ENCODE data around the gene CABP2.

The CABP2 gene

GRCh38 chr11:67493548-67494370, 29.5 kb downstream of the CABP2 start:
- Histone ChIP-seq H3K4me1 (ENCODE audit: control insufficient read depth, insufficient read depth, low read length) (no peaks in the 10 kb centered on the region), H3K27me3 (ENCODE audit: control insufficient read depth, insufficient read depth, low read length) (no peaks in the 10 kb centered on the region), H3K9me3 (ENCODE audit: control insufficient read depth, insufficient read depth, low read length) (no peaks in the 10 kb centered on the region), H3K36me3 (ENCODE audit: control insufficient read depth, insufficient read depth, low read length) (peaks cover 34% of the 10 kb centered on the region), H3K4me3 (ENCODE audit: low read length) (no peak overlapping the region), H3K27ac (ENCODE audit: low read length) (no peak overlapping the region)
- no CpG with 5 or more reads among the region's 65 CpGs for WGBS (ENCODE audit: insufficient coverage, insufficient read length)
- no peak for DNase-seq (ENCODE audit: low read depth, low spot score)

- no peaks in the 10 kb centered on the region for H3K9me3 ChIP-seq (ENCODE audit: control insufficient read depth, insufficient read depth, low read length)
- H3K36me3 ChIP-seq (ENCODE audit: control insufficient read depth, insufficient read depth, low read length), result peaks cover 34% of the 10 kb centered on the region
- no CpG with 5 or more reads among the region's 46 CpGs for WGBS (ENCODE audit: insufficient coverage, insufficient read length)
- no peaks in the 10 kb centered on the region for H3K4me1 ChIP-seq (ENCODE audit: control insufficient read depth, insufficient read depth, low read length)
- no peak for DNase-seq (ENCODE audit: low read depth, low spot score)
- H3K27ac ChIP-seq (ENCODE audit: low read length), result no peak overlapping the region
- no peaks in the 10 kb centered on the region for H3K27me3 ChIP-seq (ENCODE audit: control insufficient read depth, insufficient read depth, low read length)
- H3K4me3 ChIP-seq (ENCODE audit: low read length), result no peak overlapping the region
Observed at GRCh38 chr11:67492801-67493547, 30.3 kb downstream of the CABP2 start.

GRCh38 chr11:67492069-67492727, 31.0 kb downstream of the CABP2 start:
- no CpG with 5 or more reads among the region's 19 CpGs for WGBS (ENCODE audit: insufficient coverage, insufficient read length)
- no peak for DNase-seq (ENCODE audit: low read depth, low spot score)
- Histone ChIP-seq H3K36me3 (ENCODE audit: control insufficient read depth, insufficient read depth, low read length) (peaks cover 31% of the 10 kb centered on the region), H3K27me3 (ENCODE audit: control insufficient read depth, insufficient read depth, low read length) (no peaks in the 10 kb centered on the region), H3K4me1 (ENCODE audit: control insufficient read depth, insufficient read depth, low read length) (no peaks in the 10 kb centered on the region), H3K27ac (ENCODE audit: low read length) (no peak overlapping the region), H3K4me3 (ENCODE audit: low read length) (no peak overlapping the region), H3K9me3 (ENCODE audit: control insufficient read depth, insufficient read depth, low read length) (no peaks in the 10 kb centered on the region)

- H3K27me3 ChIP-seq (ENCODE audit: control insufficient read depth, insufficient read depth, low read length), result no peaks in the 10 kb centered on the region
Observed at GRCh38 chr11:67491276-67492068, 31.8 kb downstream of the CABP2 start.

GRCh38 chr11:67490727-67491065, 32.5 kb downstream of the CABP2 start:
- Histone ChIP-seq H3K4me3 (ENCODE audit: low read length) (no peak overlapping the region), H3K9me3 (ENCODE audit: control insufficient read depth, insufficient read depth, low read length) (no peaks in the 10 kb centered on the region), H3K27me3 (ENCODE audit: control insufficient read depth, insufficient read depth, low read length) (no peaks in the 10 kb centered on the region), H3K4me1 (ENCODE audit: control insufficient read depth, insufficient read depth, low read length) (no peaks in the 10 kb centered on the region; the same call in 1 of the 2 replicates), H3K36me3 (ENCODE audit: control insufficient read depth, insufficient read depth, low read length) (peaks cover 29% of the 10 kb centered on the region), H3K27ac (ENCODE audit: low read length) (no peak overlapping the region)
- DNase-seq (ENCODE audit: low read depth, low spot score), result no peak
- no CpG with 5 or more reads among the region's 15 CpGs for WGBS (ENCODE audit: insufficient coverage, insufficient read length)

More at GRCh38 chr11:67491276-67492068, 31.8 kb downstream of the CABP2 start:
- Histone ChIP-seq H3K9me3 (ENCODE audit: control insufficient read depth, insufficient read depth, low read length) (no peaks in the 10 kb centered on the region), H3K36me3 (ENCODE audit: control insufficient read depth, insufficient read depth, low read length) (peaks cover 29% of the 10 kb centered on the region), H3K4me1 (ENCODE audit: control insufficient read depth, insufficient read depth, low read length) (no peaks in the 10 kb centered on the region), H3K27ac (ENCODE audit: low read length) (no peak overlapping the region), H3K4me3 (ENCODE audit: low read length) (no peak overlapping the region)
- no CpG with 5 or more reads among the region's 24 CpGs for WGBS (ENCODE audit: insufficient coverage, insufficient read length)
- no peak for DNase-seq (ENCODE audit: low read depth, low spot score)

GRCh38 chr11:67489885-67490726, 33.1 kb downstream of the CABP2 start:
- Histone ChIP-seq H3K36me3 (ENCODE audit: control insufficient read depth, insufficient read depth, low read length) (peaks cover 24% of the 10 kb centered on the region), H3K9me3 (ENCODE audit: control insufficient read depth, insufficient read depth, low read length) (no peaks in the 10 kb centered on the region)
- no CpG with 5 or more reads among the region's 23 CpGs for WGBS (ENCODE audit: insufficient coverage, insufficient read length)

GRCh38 chr11:67489203-67489884, 33.9 kb downstream of the CABP2 start:
- no CpG with 5 or more reads among the region's 25 CpGs for WGBS (ENCODE audit: insufficient coverage, insufficient read length)
- Histone ChIP-seq H3K27me3 (ENCODE audit: control insufficient read depth, insufficient read depth, low read length) (no peaks in the 10 kb centered on the region), H3K4me3 (ENCODE audit: low read length) (no peak overlapping the region), H3K36me3 (ENCODE audit: control insufficient read depth, insufficient read depth, low read length) (peaks cover 22% of the 10 kb centered on the region), H3K9me3 (ENCODE audit: control insufficient read depth, insufficient read depth, low read length) (no peaks in the 10 kb centered on the region), H3K4me1 (ENCODE audit: control insufficient read depth, insufficient read depth, low read length) (no peaks in the 10 kb centered on the region; the same call in 1 of the 2 replicates), H3K27ac (ENCODE audit: low read length) (no peak overlapping the region)
- DNase-seq (ENCODE audit: low read depth, low spot score), result no peak

More at GRCh38 chr11:67489885-67490726, 33.1 kb downstream of the CABP2 start:
- Histone ChIP-seq H3K4me3 (ENCODE audit: low read length) (no peak overlapping the region), H3K4me1 (ENCODE audit: control insufficient read depth, insufficient read depth, low read length) (no peaks in the 10 kb centered on the region; the same call in 1 of the 2 replicates), H3K27ac (ENCODE audit: low read length) (no peak overlapping the region), H3K27me3 (ENCODE audit: control insufficient read depth, insufficient read depth, low read length) (no peaks in the 10 kb centered on the region)
- DNase-seq (ENCODE audit: low read depth, low spot score), result no peak

GRCh38 chr11:67486481-67487195, 36.6 kb downstream of the CABP2 start:
- Histone ChIP-seq H3K4me3 (ENCODE audit: low read length) (no peak overlapping the region), H3K27me3 (ENCODE audit: control insufficient read depth, insufficient read depth, low read length) (no peaks in the 10 kb centered on the region), H3K4me1 (ENCODE audit: control insufficient read depth, insufficient read depth, low read length) (no peaks in the 10 kb centered on the region; the same call in 1 of the 2 replicates), H3K27ac (ENCODE audit: low read length) (no peak overlapping the region), H3K9me3 (ENCODE audit: control insufficient read depth, insufficient read depth, low read length) (no peaks in the 10 kb centered on the region), H3K36me3 (ENCODE audit: control insufficient read depth, insufficient read depth, low read length) (peaks cover 10% of the 10 kb centered on the region; the same call in 1 of the 2 replicates)
- no peak for DNase-seq (ENCODE audit: low read depth, low spot score)
- no CpG with 5 or more reads among the region's 20 CpGs for WGBS (ENCODE audit: insufficient coverage, insufficient read length)

Measured in iPS DF 6.9 (cell line).